CD4-positive, alpha-beta T cell (primary cell): ENCODE data around the gene CHID1. TPM values are rescaled to one million over a fixed set of nuclear protein-coding genes. Genes with fewer than 3 reads are reported as not detected.

ENCODE experiments used
- ATAC-seq: fragments of 200-7000 bp; cut with Tn5 transposase; one replicate; pipeline ENCODE4 v1.10.0; 2022; ENCODE audit warnings: mild to moderate bottlenecking; ENCODE audit not compliant: poor library complexity
- CTCF ChIA-PET: fragments of 350-600 bp; sonication (Branson Sonifier 250); formaldehyde crosslinking; loops from one replicate; lab custom pipeline; 2021; ENCODE audit warnings: antibody characterized with exemption, inconsistent platforms; lab: Charles Lee
- POLR2A ChIA-PET: fragments of 350-600 bp; sonication (Branson Sonifier 250); formaldehyde crosslinking; loops from one replicate; lab custom pipeline; 2021; ENCODE audit warnings: antibody characterized with exemption, inconsistent platforms; lab: Charles Lee
- DNase-seq, 14 experiments: peaks; one replicate each; pipeline ENCODE4 v3.0.0-alpha.2; 2013 to 2020; ENCODE audit warnings: mixed read lengths in 2 of 14
- H3K27ac ChIP-seq, 2 donors: one replicate each; pipeline versions ENCODE4 v1.5.1 to v1.7.0; 2013; ENCODE audit warnings: low read length in 2 of 2, low read depth in 1 of 2, mild to moderate bottlenecking in 1 of 2
- H3K27me3 ChIP-seq, 2 experiments: 1 replicate in 1 of 2; 2 replicates in 1 of 2; pipeline versions ENCODE4 v1.6.1 to v1.7.0; 2013; ENCODE audit warnings: low read length in 2 of 2, control low read depth in 1 of 2, mild to moderate bottlenecking in 1 of 2, moderate library complexity in 1 of 2; ENCODE audit not compliant: insufficient read depth in 2 of 2, control insufficient read depth in 1 of 2
- H3K36me3 ChIP-seq: one replicate; pipeline ENCODE4 v1.6.1; 2013; ENCODE audit warnings: low read length, control low read depth; ENCODE audit not compliant: insufficient read depth
- H3K4me1 ChIP-seq: one replicate; pipeline ENCODE4 v1.6.1; 2013; ENCODE audit warnings: low read length, control low read depth; ENCODE audit not compliant: insufficient read depth
- H3K4me3 ChIP-seq: one replicate; pipeline ENCODE4 v1.5.1; 2013; ENCODE audit warnings: mild to moderate bottlenecking, low read length, moderate library complexity
- H3K9me3 ChIP-seq, 2 experiments: 1 replicate in 1 of 2; 2 replicates in 1 of 2; pipeline versions ENCODE4 v1.6.1 to v1.7.0; 2013; ENCODE audit warnings: low read length in 2 of 2, mild to moderate bottlenecking in 2 of 2, control low read depth in 1 of 2, moderate library complexity in 1 of 2; ENCODE audit not compliant: control insufficient read depth in 1 of 2, insufficient read depth in 1 of 2
- H3K27ac Mint-ChIP-seq: one replicate; pipeline ENCODE4 v1.8.0; 2020; ENCODE audit warnings: mixed read lengths
- H3K27me3 Mint-ChIP-seq: one replicate; pipeline ENCODE4 v1.8.0; 2021; ENCODE audit warnings: mixed read lengths
- H3K36me3 Mint-ChIP-seq: one replicate; pipeline ENCODE4 v1.8.0; 2021; ENCODE audit warnings: low read depth, mixed read lengths
- H3K4me1 Mint-ChIP-seq: one replicate; pipeline ENCODE4 v1.8.0; 2021; ENCODE audit warnings: low read depth, mixed read lengths
- H3K4me3 Mint-ChIP-seq: one replicate; pipeline ENCODE4 v1.8.0; 2020; ENCODE audit warnings: mild to moderate bottlenecking, mixed read lengths
- H3K9me3 Mint-ChIP-seq: one replicate; pipeline ENCODE4 v1.8.0; 2020; ENCODE audit warnings: mixed read lengths
- CTCF ChIP-seq: fragments of 200-600 bp; IDR thresholded peaks from one replicate; pipeline ENCODE4 v1.8.0; 2022; ENCODE audit warnings: antibody characterized with exemption, mild to moderate bottlenecking
- intact Hi-C, 2 experiments: fragments of 100-400 bp; cut with DNase I in 1 of 2; cut with micrococcal nuclease in 1 of 2; formaldehyde crosslinking; loops; one replicate each; pipeline versions ENCODE4 v1.15.1 to v1.9.0; 2023 to 2025; cut with DNase I, micrococcal nuclease
- total RNA-seq, 174 experiments: library from RNA in 2 of 174; stranded (reverse) in 2 of 174; gene quantifications; one replicate each; pipeline ENCODE4 v1.2.3 and lab custom pipeline; 2021 to 2026

CHID1 gene
- total RNA-seq, 2 experiments from 2014 or later: 17.1 to 22.8 TPM

- Mint-ChIP-seq H3K27ac (peak overlapping the region; percentile 34), H3K4me1 (peaks cover 68% of the 10 kb centered on the region), H3K36me3 (peaks cover 28% of the 10 kb centered on the region), H3K4me3 (peak overlapping the region; percentile 14), H3K9me3 (no peaks in the 10 kb centered on the region), H3K27me3 (no peaks in the 10 kb centered on the region)
- Histone ChIP-seq H3K27ac (no peak overlapping the region), H3K4me1 (peaks cover 64% of the 10 kb centered on the region), H3K36me3 (peaks cover 4% of the 10 kb centered on the region), H3K27me3 (no peaks in the 10 kb centered on the region), H3K9me3 (no peaks in the 10 kb centered on the region), H3K4me3 (no peak overlapping the region)
- no peak for DNase-seq
- intact Hi-C loops: no loop called here
- ChIA-PET POLR2A (no interaction called here), CTCF (no interaction called here)
- ATAC-seq: no peak
- TF ChIP-seq CTCF: no peak
These were observed 20.8 kb upstream of the CHID1 start for GRCh38 chr11:931385-931784.

GRCh38 chr11:929405-929804 is 18.8 kb upstream of the CHID1 start:
- H3K36me3 ChIP-seq: peaks cover 4% of the 10 kb centered on the region
- peak overlapping the region; percentile 96 for H3K27ac Mint-ChIP-seq
- ChIA-PET POLR2A (no interaction called here), CTCF (no interaction called here)
- no peak overlapping the region for H3K27ac ChIP-seq
- intact Hi-C loops: loop anchor here (5.0 to 10.0 kb wide), 2 partner anchors 85 to 312 kb away; partner anchors contain the start of genes IRF7 (in 1 of the 2), POLR2L (in 1 of the 2) and TSPAN4 (in 1 of the 2)
- no peaks in the 10 kb centered on the region for H3K9me3 ChIP-seq
- no peak overlapping the region for H3K4me3 Mint-ChIP-seq
- H3K36me3 Mint-ChIP-seq: peaks cover 25% of the 10 kb centered on the region
- H3K27me3 ChIP-seq: no peaks in the 10 kb centered on the region
- H3K9me3 Mint-ChIP-seq: no peaks in the 10 kb centered on the region
- no peak for TF ChIP-seq CTCF
- H3K4me1 Mint-ChIP-seq: peaks cover 65% of the 10 kb centered on the region
- ATAC-seq: no peak
- H3K4me1 ChIP-seq: peaks cover 66% of the 10 kb centered on the region
- no peak overlapping the region for H3K4me3 ChIP-seq
- DNase-seq: no peak
- H3K27me3 Mint-ChIP-seq: no peaks in the 10 kb centered on the region

GRCh38 chr11:928786-929185 is 18.2 kb upstream of the CHID1 start:
- no peaks in the 10 kb centered on the region for H3K9me3 Mint-ChIP-seq
- Histone ChIP-seq H3K4me1 (peaks cover 61% of the 10 kb centered on the region), H3K27me3 (no peaks in the 10 kb centered on the region), H3K9me3 (no peaks in the 10 kb centered on the region), H3K4me3 (peak overlapping the region; percentile 16), H3K27ac (no peak overlapping the region), H3K36me3 (peaks cover 4% of the 10 kb centered on the region)
- POLR2A ChIA-PET: no interaction called here
- peak overlapping the region; percentile 90 for H3K4me3 Mint-ChIP-seq
- peaks cover 24% of the 10 kb centered on the region for H3K36me3 Mint-ChIP-seq
- CTCF ChIA-PET: interaction anchor here (0.5 kb wide), 1 partner anchor 423 kb away, joined by 3 read pairs; no protein-coding TSS in a partner anchor
- H3K4me1 Mint-ChIP-seq: peaks cover 59% of the 10 kb centered on the region
- H3K27me3 Mint-ChIP-seq: no peaks in the 10 kb centered on the region
- DNase-seq (no peak), ATAC-seq (no peak)
- intact Hi-C loops: loop anchor here (5.0 to 10.0 kb wide), 2 partner anchors 84 to 311 kb away; partner anchors contain the start of genes IRF7 (in 1 of the 2), POLR2L (in 1 of the 2) and TSPAN4 (in 1 of the 2)
- H3K27ac Mint-ChIP-seq: peak overlapping the region; percentile 96
- no peak for TF ChIP-seq CTCF
